Spleen (tissue), 11 donors: ENCODE measurements around the gene OLA1. TPM values are rescaled to one million over a fixed set of nuclear protein-coding genes. Genes with fewer than 3 reads are reported as not detected.
"Not testable (repeated sequence)": the region's sequence is repeated elsewhere in the genome, so short reads cannot be mapped to it uniquely, and the experiment has no call there.

ENCODE experiments used
- DNase-seq: peaks from one replicate; pipeline ENCODE4 v3.0.0-alpha.2; 2020
- H3K27ac ChIP-seq, 8 donors: fragments of 200-600 bp; sonication (generic) in 7 of 8; 1 replicate in 4 of 8; 2 replicates in 4 of 8; pipeline versions ENCODE4 v1.5.0 to v1.8.0; 2016 to 2021; ENCODE audit warnings: inconsistent platforms in 4 of 8, mild to moderate bottlenecking in 4 of 8, moderate library complexity in 1 of 8
- H3K27me3 ChIP-seq, 7 donors: fragments of 200-600 bp; sonication (generic) in 6 of 7; replicated peaks in 1 of 7; 1 replicate in 4 of 7; 2 replicates in 3 of 7; pipeline versions ENCODE4 v1.5.0 to v1.8.0; 2016 to 2021; ENCODE audit warnings: inconsistent platforms in 3 of 7, mild to moderate bottlenecking in 1 of 7
- H3K36me3 ChIP-seq, 6 donors: fragments of 200-600 bp; sonication (generic) in 5 of 6; 1 replicate in 4 of 6; 2 replicates in 2 of 6; pipeline versions ENCODE4 v1.5.0 to v1.8.0; 2016 to 2021; ENCODE audit warnings: inconsistent platforms in 2 of 6
- H3K4me1 ChIP-seq, 6 donors: fragments of 200-600 bp; sonication (generic) in 5 of 6; 1 replicate in 3 of 6; 2 replicates in 3 of 6; pipeline versions ENCODE4 v1.5.0 to v1.8.0; 2016 to 2021; ENCODE audit warnings: inconsistent platforms in 3 of 6
- H3K4me3 ChIP-seq, 8 donors: fragments of 200-600 bp; sonication (generic) in 7 of 8; 1 replicate in 4 of 8; 2 replicates in 4 of 8; pipeline versions ENCODE4 v1.5.0 to v1.8.0; 2016 to 2021; ENCODE audit warnings: inconsistent platforms in 4 of 8, mild to moderate bottlenecking in 4 of 8, moderate library complexity in 2 of 8
- H3K9me3 ChIP-seq, 8 donors: fragments of 200-600 bp; sonication (generic) in 7 of 8; 1 replicate in 4 of 8; 2 replicates in 4 of 8; pipeline versions ENCODE4 v1.5.0 to v1.8.0; 2016 to 2021; ENCODE audit warnings: inconsistent platforms in 4 of 8
- POLR2A ChIP-seq, 3 donors: fragments of 450-650 bp; IDR thresholded peaks; one replicate each; pipeline ENCODE4 v1.5.1; 2017; ENCODE audit warnings: antibody characterized with exemption in 3 of 3, mild to moderate bottlenecking in 1 of 3
- POLR2AphosphoS5 ChIP-seq, 3 donors: sonication (generic); formaldehyde crosslinking; IDR thresholded peaks; one replicate each; pipeline ENCODE4 v1.5.1; 2017; ENCODE audit warnings: antibody characterized with exemption in 3 of 3
- WGBS, 5 donors: extraction: QIAGEN DNeasy Blood & Tissue Kit in 3 of 5; methylation state at CpG; one replicate each; pipeline versions ENCODE4 v1.1.5 to v1.1.7; 2013 to 2018; 5-methylcytosine and 5-hydroxymethylcytosine counted together
- intact Hi-C: fragments of 100-400 bp; cut with DNase I; formaldehyde crosslinking; loops from one replicate; pipeline ENCODE4 v1.15.0; 2023; ENCODE audit warnings: low total_unique reads
- polyA plus RNA-seq, 3 donors: library from polyadenylated mRNA; stranded (reverse); fragments of 200-250 nt; gene quantifications; one replicate each; pipeline ENCODE4 v1.2.1, GENCODE V29; 2013
- total RNA-seq, 7 donors: library from RNA; depleted of rRNA in 3 of 7; stranded (reverse); fragments of >200 nt in 3 of 7; fragmentation: NEBNext Ultra II Directional in 4 of 7; extraction: Animal tissue kit (Norgen Biotek cat#: 25700) in 4 of 7; gene quantifications; one replicate each; pipeline versions ENCODE4 v1.1.0 to v1.2.1, GENCODE V29; 2016 to 2021
- TF ChIP-seq, protein P1 (sequence below), 11 experiments: fragments of 200-600 bp in 7 of 11; fragments of 450-650 bp in 4 of 11; sonication (generic) in 4 of 11; IDR thresholded peaks in 8 of 11; conservative IDR thresholded peaks in 3 of 11; 1 replicate in 7 of 11; 2 replicates in 4 of 11; pipeline versions ENCODE4 v1.4.0 to v1.8.0; 2016 to 2021; ENCODE audit warnings: antibody characterized with exemption in 11 of 11, inconsistent platforms in 4 of 11, mild to moderate bottlenecking in 1 of 11
- donor health status: healthy with polysubstance abuse.
- donor health status: DM: no; HTN: no; CAD: no; lungs with moderate emphysema.
- donor health status: DM: no; HTN: no; CAD: no.
- donor health status: Bipolar disorder and iron deficiency.
- donor health status: healthy.
- donor health status: DM: no; HTN: no; CAD: no.
- donor health status: DM: yes; HTN: yes; CAD: no.

The OLA1 gene
- total and polyA plus RNA-seq, 10 donors, result 35.0 to 66.0 (median 42.0) TPM

DNA sequence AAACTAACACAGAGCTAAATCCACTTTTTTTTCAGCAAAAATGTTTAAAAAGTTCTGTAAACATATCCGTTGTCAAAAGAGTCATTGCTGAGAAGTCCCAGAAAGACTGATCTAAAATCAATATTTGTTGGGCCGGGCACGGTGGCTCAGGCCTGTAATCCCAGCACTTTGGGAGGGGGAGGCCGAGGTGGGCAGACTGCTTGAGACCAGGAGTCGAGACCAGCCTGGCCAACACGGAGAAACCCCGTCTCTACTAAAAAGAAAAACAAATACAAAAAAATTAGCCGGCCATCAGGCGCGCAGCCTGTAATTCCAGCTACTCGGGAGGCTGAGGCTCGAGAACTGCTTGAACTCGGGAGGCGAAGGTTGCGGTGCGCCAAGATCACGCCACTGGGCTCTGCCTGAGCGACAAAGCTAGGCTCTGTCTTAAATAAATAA, 1.4 kb downstream of the OLA1 start:
- H3K4me3 ChIP-seq, result peak overlapping the region in 2 of 8 donors; percentile 85 to 90
- intact Hi-C loops, result no loop called here
- peaks cover 0 to 37% (median 7%) of the 10 kb centered on the region in 6 donors for H3K36me3 ChIP-seq
- H3K27ac ChIP-seq, result no peak overlapping the region
- peaks cover 5 to 29% (median 23%) of the 10 kb centered on the region in 6 donors for H3K4me1 ChIP-seq
- H3K27me3 ChIP-seq, result no peaks in the 10 kb centered on the region
- H3K9me3 ChIP-seq, result no peaks in the 10 kb centered on the region
- DNase-seq, result no peak
- no peak for TF ChIP-seq POLR2AphosphoS5 (IDR thresholded peaks at IDR 0.05)
- TF ChIP-seq POLR2A (IDR thresholded peaks at IDR 0.05), result no peak
- TF ChIP-seq, protein P1, sequence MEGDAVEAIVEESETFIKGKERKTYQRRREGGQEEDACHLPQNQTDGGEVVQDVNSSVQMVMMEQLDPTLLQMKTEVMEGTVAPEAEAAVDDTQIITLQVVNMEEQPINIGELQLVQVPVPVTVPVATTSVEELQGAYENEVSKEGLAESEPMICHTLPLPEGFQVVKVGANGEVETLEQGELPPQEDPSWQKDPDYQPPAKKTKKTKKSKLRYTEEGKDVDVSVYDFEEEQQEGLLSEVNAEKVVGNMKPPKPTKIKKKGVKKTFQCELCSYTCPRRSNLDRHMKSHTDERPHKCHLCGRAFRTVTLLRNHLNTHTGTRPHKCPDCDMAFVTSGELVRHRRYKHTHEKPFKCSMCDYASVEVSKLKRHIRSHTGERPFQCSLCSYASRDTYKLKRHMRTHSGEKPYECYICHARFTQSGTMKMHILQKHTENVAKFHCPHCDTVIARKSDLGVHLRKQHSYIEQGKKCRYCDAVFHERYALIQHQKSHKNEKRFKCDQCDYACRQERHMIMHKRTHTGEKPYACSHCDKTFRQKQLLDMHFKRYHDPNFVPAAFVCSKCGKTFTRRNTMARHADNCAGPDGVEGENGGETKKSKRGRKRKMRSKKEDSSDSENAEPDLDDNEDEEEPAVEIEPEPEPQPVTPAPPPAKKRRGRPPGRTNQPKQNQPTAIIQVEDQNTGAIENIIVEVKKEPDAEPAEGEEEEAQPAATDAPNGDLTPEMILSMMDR (IDR thresholded peaks at IDR 0.05 in 8 of 11, conservative IDR thresholded peaks at IDR 0.05 in 3 of 11), result no peak
- WGBS, 5 donors, result 95 to 98% (median 96%) methylated on average over 18 of the region's 18 CpGs

- intact Hi-C loops, H3K27me3 ChIP-seq, H3K9me3 ChIP-seq, H3K27ac ChIP-seq, DNase-seq, H3K4me3 ChIP-seq: not testable (repeated sequence)
- peaks cover 0 to 44% (median 7%) of the 10 kb centered on the region in 6 donors for H3K36me3 ChIP-seq
- 84 to 91% (median 90%) methylated on average over 6 of the region's 6 CpGs for WGBS, 5 donors
- peaks cover 5 to 29% (median 23%) of the 10 kb centered on the region in 6 donors for H3K4me1 ChIP-seq
Observed at GRCh38 chr2:174245628-174246027, 2.7 kb downstream of the OLA1 start.

DNA sequence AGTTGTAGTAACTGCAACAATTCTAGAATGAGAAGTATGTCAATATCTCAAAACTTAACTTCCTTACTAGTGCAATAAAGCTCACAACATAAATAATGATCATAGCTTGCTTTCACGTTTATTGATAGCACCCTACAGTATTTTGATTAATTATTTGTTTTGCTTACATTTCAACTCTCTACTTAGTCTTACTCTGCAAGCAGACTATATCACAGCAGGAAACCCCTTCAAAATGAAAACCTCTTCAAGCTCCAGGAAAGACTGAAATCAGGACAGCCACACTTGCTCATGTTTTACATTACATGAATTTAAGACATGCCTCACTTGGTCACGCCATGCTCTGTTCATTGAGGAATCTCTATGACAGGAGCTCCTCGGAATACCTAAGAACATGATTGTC, 3.3 kb downstream of the OLA1 start:
- H3K9me3 ChIP-seq, result no peaks in the 10 kb centered on the region
- intact Hi-C loops, result no loop called here
- no peak for DNase-seq
- H3K4me3 ChIP-seq, result no peak overlapping the region
- WGBS, 5 donors, result 95 to 99% (median 98%) methylated on average over 3 of the region's 3 CpGs
- H3K27me3 ChIP-seq, result no peaks in the 10 kb centered on the region
- H3K4me1 ChIP-seq, result peaks cover 5 to 29% (median 23%) of the 10 kb centered on the region in 6 donors
- H3K36me3 ChIP-seq, result peaks cover 0 to 44% (median 7%) of the 10 kb centered on the region in 6 donors
- TF ChIP-seq, protein P1 (IDR thresholded peaks at IDR 0.05 in 8 of 11, conservative IDR thresholded peaks at IDR 0.05 in 3 of 11), result no peak
- no peak overlapping the region for H3K27ac ChIP-seq

- intact Hi-C loops, result no loop called here
- peaks cover 0 to 44% (median 7%) of the 10 kb centered on the region in 6 donors for H3K36me3 ChIP-seq
- H3K27me3 ChIP-seq, result no peaks in the 10 kb centered on the region
- TF ChIP-seq POLR2A (IDR thresholded peaks at IDR 0.05) (no peak), POLR2AphosphoS5 (IDR thresholded peaks at IDR 0.05) (no peak)
- TF ChIP-seq, protein P1 (IDR thresholded peaks at IDR 0.05 in 8 of 11, conservative IDR thresholded peaks at IDR 0.05 in 3 of 11), result no peak
- H3K4me3 ChIP-seq, result no peak overlapping the region
- H3K4me1 ChIP-seq, result peaks cover under 1 to 29% (median 18%) of the 10 kb centered on the region in 6 donors
- no peak overlapping the region for H3K27ac ChIP-seq
- DNase-seq, result no peak
- WGBS, 5 donors, result 66 to 84% (median 78%) methylated on average over 3 of the region's 3 CpGs
- H3K9me3 ChIP-seq, result no peaks in the 10 kb centered on the region
Observed at GRCh38 chr2:174243812-174244211, 4.5 kb downstream of the OLA1 start.

- Histone ChIP-seq H3K27ac (no peak overlapping the region), H3K4me3 (no peak overlapping the region), H3K9me3 (no peaks in the 10 kb centered on the region), H3K27me3 (no peaks in the 10 kb centered on the region), H3K36me3 (peaks cover 0 to 40% (median 4%) of the 10 kb centered on the region in 6 donors), H3K4me1 (peaks cover 0 to 7% (median 0%) of the 10 kb centered on the region in 6 donors)
- intact Hi-C loops, result no loop called here
- TF ChIP-seq, protein P1 (IDR thresholded peaks at IDR 0.05 in 8 of 11, conservative IDR thresholded peaks at IDR 0.05 in 3 of 11), result no peak
- TF ChIP-seq POLR2AphosphoS5 (IDR thresholded peaks at IDR 0.05) (no peak), POLR2A (IDR thresholded peaks at IDR 0.05) (no peak)
- WGBS, 5 donors, result 95 to 100% (median 100%) methylated on average over 1 of the region's 1 CpG
- no peak for DNase-seq
Observed at GRCh38 chr2:174240097-174240496, 8.2 kb downstream of the OLA1 start.
